HG03095 (cell line): ENCODE measurements around the gene TXLNB.
"Not testable (repeated sequence)": the region's sequence is repeated elsewhere in the genome, so short reads cannot be mapped to it uniquely, and the experiment has no call there.

Source experiments
- ATAC-seq: cut with Tn5 transposase; IDR thresholded peaks from one replicate; pipeline ENCODE4 v1.9.1; 2021; ENCODE audit warnings: moderate library complexity; ENCODE audit not compliant: unreplicated experiment

TXLNB gene

GRCh38 chr6:139313229-139313628, 21.4 kb upstream of the TXLNB start:
- ATAC-seq: no peak

GRCh38 chr6:139311831-139312230, 20.0 kb upstream of the TXLNB start:
- ATAC-seq: no peak

- ATAC-seq: no peak
Observed at GRCh38 chr6:139308936-139309603, 17.3 kb upstream of the TXLNB start.

- ATAC-seq: peak; percentile 64
Observed at GRCh38 chr6:139308286-139308916, 16.6 kb upstream of the TXLNB start.

GRCh38 chr6:139306291-139306981, 14.6 kb upstream of the TXLNB start:
- no peak for ATAC-seq

GRCh38 chr6:139303185-139303584, 11.4 kb upstream of the TXLNB start:
- ATAC-seq: no peak

GRCh38 chr6:139297921-139298320, 6.1 kb upstream of the TXLNB start:
- no peak for ATAC-seq

GRCh38 chr6:139296927-139297326, 5.1 kb upstream of the TXLNB start:
- ATAC-seq: no peak

GRCh38 chr6:139295901-139296300, 4.1 kb upstream of the TXLNB start:
- no peak for ATAC-seq

- no peak for ATAC-seq
Observed at GRCh38 chr6:139294090-139294489, 2.3 kb upstream of the TXLNB start.

- not testable (repeated sequence) for ATAC-seq
Observed at GRCh38 chr6:139293230-139293629, 1.4 kb upstream of the TXLNB start.

- ATAC-seq: peak; percentile 81
Observed at GRCh38 chr6:139290787-139291311, 949 bp downstream of the TXLNB start.

GRCh38 chr6:139289233-139289632, 2.6 kb downstream of the TXLNB start:
- no peak for ATAC-seq

- no peak for ATAC-seq
Observed at GRCh38 chr6:139288496-139289040, 3.2 kb downstream of the TXLNB start.

GRCh38 chr6:139287868-139288267, 3.9 kb downstream of the TXLNB start:
- ATAC-seq: no peak

GRCh38 chr6:139286438-139286837, 5.4 kb downstream of the TXLNB start:
- not testable (repeated sequence) for ATAC-seq

GRCh38 chr6:139285590-139285989, 6.2 kb downstream of the TXLNB start:
- ATAC-seq: no peak

- ATAC-seq: no peak
Observed at GRCh38 chr6:139284789-139285188, 7.0 kb downstream of the TXLNB start.

GRCh38 chr6:139282684-139283083, 9.1 kb downstream of the TXLNB start:
- no peak for ATAC-seq

GRCh38 chr6:139278190-139278589, 13.6 kb downstream of the TXLNB start:
- no peak for ATAC-seq

GRCh38 chr6:139277587-139277986, 14.2 kb downstream of the TXLNB start:
- ATAC-seq: no peak

GRCh38 chr6:139277161-139277560, 14.6 kb downstream of the TXLNB start:
- ATAC-seq: no peak
